Stimulated activated CD8-positive, alpha-beta memory T cell treated with anti-CD3 and anti-CD28 coated beads, Interleukin-7, amount 100 ng/mL, for 1 hour (primary cell): ENCODE data around the gene JARID2.

Experiments
- DNase-seq, 2 donors: peaks; one replicate each; pipeline ENCODE4 v3.0.0-alpha.2; 2020; ENCODE audit warnings: low read depth in 2 of 2

The JARID2 gene

DNA sequence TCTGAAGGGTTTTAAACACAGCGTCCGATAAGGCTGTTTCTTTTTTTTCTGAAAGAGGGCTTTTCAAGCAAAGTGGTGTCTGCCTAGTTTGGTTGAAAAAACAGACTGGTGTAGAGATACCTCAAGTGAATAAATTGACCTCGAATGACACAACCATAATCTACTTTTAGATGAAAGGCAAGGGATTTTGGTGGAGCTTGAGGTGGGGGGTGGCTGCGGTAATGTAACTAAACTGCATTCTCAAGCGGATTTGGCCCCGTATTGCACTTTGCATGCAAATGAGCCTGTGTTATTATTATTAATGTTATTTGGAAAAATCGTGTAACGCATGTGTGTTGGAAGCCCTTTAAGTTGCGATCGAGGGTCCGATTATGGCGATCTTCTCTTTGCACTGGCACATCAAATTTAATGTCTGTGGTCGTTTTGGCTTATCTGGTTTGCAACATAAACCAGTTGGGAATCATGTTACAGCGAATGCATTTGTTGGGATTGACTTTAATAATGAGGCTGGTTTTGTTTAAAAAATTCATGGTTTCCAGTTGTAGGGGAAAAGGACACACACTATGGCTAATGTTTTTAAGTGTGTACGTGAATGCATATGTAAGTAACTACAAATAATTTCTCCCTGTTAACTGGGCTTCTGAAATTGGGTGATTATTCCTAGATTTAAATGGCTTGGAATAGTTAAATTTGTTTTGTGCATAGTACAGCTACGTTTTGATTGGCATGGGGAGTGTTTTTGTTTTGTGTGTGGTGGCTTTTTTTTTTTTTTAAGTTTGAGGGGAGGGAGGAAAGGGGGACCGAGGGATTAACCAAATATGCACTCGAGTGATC lies 1.0 kb downstream of the JARID2 start:
- DNase-seq = no peak

DNA sequence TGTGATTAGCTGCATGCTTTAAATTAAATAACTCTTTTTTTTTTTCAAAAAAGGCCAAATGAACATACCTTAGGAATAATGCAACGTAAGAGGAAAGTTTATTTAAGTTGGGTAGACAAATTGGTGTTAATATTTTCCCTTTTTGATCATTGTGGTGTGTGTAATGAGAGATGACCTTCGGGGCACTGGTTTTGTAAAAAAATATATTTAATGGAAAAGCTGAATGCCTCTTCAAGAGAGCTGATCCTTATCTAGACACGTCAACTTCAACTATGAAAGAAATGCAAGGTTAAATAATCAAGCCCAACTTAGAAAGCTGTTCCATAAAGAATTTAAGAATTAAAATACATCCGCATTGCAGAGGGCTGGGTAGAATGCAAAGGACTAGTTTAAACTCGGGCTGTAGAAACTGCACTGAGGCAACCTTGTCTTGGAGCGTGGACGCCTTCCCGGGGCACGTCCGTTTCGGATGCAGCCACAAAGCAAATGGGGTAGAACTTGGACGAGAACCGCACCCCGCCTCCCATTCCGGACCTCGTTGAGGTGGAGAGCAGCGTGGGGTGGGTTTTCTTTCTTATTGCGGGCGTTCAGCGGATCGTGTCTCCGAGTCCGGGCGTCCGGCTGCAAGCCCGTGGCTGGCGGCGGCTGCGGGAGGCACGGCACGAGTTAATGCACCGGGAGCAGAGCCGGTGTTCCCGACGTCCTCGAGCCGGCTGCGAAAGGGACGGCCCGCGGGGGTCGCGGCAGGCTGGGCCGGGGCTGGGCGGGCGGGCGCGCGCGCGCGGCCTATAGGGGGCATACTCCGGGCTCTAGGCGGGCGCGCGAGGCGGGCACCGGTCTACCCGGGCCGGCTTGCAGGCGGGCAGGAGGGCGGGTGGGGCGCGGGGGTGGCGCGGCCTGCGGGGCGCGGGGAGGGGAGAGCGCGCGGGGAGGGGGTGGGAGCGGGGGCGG lies 1.9 kb downstream of the JARID2 start:
- peak; percentile 30 to 36 for DNase-seq

DNA sequence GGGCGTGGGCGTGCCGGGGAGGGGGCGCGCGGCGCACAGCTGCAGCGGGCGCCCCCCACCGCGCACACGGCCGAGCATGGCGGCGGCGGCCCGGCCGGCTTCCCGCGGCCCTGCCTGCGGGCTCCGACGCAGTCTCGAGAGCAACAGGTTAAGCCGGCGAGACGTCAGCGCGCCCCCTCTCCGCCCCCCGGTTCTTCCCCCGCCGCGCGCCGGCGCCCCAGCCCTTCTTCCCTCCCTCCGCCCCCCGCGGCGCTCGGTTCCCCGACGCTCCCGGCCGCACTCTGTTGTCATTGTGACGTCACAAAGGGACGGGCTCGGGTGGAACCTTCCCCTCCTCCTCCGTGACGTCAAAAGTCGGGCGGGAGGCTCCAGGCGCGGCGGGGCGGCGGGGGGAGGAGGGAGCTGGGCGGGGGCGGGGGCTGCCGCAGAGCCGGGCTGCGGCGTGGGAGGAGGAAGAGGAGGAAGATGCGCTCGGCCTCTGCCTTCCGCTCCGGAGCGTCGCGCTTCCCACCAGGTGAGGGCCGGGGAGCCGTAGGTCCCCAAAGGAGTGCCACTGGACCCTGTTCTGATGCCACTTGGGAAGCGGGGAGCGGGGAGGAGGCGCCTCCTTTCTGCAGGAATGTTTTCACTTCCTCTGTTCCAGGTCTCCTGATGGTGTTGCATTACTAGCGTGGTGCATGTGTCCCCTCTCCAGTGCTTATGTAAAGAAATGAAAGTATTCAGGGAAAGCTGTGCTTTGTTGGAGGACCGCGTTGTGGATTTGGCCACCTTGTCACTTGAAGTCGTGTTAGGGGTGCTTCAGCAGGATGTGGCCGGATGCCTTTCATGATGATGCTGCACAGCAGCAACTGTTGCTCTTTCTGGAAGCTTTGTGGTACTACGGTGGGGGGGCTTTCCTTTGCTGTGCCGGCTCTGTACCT lies 2.8 kb downstream of the JARID2 start:
- DNase-seq = peak; percentile 90 to 95

DNA sequence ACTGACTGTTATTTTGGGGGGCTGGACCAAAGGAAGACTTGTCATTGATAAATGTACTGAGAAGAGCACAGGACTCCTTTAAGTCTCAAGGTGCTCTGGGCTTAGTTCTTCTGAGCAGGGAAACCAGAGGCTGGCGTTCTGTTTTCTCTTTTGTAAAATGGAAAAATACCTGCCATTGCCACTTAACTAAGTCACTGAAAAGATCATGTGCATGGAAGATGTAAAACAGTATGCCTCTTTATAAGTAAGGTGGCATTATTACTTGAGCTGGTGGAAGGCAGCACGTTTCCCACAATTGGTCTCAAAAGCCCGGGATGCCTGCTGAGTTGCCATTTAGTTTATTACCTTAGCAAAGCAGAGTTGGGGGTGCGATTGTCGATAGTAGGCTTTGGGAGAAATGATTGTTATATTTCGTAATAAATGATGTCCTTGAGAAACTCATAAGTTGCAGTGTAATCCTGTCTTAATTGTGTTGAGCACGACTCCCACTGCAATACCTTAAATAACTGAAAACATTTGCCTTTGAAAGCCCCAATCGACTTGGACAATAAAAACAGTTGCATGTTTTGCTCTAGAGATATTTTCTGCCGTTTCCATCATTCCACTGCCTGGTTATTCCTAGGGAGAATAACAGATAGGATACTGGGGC lies 3.6 kb downstream of the JARID2 start:
- no peak for DNase-seq

DNA sequence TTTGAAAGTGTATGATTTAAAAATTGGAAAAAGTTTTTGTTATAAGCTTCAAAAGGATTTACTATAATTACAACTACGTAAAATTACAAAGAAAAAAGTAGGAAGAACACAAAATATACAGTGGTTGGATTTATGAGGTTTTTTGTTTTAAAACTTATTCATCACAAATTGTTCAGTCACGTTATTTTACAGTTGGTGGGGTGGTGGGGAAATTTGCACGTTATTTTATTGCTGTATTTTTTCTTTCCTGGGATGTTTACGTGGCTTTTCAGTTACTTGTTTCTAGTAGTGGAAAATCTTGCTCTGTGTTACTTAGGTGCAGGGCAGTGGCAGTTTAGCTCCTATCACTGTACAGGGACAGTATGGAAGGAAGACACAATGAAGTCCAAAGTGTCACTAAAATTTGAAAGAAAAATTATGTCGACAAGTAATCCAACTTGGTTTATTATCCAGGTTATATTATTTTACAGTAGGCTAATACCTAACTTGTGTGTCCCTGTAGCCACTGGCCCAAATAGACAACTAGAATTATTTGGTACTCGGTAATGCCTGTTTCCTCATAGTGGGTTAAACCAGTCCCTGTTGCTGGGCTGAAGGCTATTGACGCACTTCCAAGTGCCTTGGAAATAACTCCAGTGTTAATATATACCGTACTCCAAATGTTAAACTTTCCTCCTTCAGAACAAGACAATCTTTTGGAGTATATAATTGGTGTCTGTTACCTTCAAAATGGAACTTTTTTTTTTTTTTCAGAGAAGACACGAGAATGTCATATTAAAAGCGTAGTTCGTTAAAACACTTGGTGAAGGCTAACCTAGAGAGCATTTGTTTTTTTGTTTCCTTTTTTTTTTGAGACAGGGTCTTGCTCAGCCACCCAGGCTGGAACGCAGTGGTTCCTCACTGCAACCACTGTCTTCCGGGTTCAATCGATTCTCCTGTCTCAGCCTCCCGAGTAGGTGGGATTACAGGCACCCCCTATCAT lies 4.6 kb downstream of the JARID2 start:
- no peak for DNase-seq

DNA sequence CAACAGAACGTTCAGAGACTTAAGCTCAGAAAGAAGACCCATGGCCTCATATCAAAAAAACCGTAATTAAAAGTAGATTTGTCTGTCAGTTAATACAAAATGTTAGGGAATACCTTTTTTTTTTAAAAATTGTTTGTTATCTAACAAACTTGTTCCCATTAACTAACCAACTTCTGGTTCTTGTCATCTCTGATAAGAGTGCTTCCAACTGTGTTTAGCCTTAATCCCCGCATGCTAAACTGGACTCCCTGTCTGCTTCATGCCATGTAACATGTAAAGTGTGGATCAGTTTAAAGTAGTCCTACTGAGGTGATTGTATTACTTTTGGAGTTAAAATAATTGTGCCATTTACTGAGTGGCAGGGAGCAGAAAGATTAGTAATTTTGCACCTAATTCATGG lies 6.3 kb downstream of the JARID2 start:
- no peak for DNase-seq

DNA sequence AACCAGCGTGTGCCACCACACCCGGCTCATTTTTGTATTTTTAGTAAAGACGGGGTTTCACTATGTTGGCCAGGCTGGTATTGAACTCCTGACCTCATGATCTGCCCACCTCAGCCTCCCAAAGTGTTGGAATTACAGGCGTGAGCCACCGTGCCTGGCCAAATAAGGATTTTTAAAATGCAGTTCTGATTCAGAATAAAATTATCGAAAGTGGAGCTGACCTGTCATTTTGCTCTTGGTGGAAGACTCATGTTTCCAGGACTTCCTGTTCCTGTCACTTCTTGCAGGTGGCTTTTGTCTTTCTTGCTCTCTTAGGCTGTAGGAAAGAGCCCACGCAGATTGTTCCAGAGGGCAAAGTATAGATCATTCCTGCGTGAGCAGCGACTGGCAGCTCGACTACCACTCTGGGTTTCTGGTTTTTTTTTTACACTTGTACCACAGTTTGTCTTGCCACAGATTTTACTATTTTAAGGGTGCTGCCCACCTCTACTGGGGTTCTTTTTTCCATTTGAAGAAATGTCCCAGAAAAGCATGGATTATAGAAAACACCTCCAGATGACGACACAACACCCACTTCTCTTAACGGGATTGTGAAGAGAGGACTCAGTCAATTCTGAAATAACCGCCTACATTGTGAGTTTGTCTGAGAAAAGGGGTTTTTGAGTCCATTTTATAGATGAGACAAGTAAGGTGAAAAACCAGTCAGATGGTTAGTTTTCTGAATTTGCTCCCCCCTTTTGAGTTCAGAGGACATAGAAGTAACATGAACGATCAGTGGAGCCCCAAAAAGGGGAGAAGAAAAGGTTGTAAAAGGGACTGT lies 7.5 kb downstream of the JARID2 start:
- DNase-seq = no peak

DNA sequence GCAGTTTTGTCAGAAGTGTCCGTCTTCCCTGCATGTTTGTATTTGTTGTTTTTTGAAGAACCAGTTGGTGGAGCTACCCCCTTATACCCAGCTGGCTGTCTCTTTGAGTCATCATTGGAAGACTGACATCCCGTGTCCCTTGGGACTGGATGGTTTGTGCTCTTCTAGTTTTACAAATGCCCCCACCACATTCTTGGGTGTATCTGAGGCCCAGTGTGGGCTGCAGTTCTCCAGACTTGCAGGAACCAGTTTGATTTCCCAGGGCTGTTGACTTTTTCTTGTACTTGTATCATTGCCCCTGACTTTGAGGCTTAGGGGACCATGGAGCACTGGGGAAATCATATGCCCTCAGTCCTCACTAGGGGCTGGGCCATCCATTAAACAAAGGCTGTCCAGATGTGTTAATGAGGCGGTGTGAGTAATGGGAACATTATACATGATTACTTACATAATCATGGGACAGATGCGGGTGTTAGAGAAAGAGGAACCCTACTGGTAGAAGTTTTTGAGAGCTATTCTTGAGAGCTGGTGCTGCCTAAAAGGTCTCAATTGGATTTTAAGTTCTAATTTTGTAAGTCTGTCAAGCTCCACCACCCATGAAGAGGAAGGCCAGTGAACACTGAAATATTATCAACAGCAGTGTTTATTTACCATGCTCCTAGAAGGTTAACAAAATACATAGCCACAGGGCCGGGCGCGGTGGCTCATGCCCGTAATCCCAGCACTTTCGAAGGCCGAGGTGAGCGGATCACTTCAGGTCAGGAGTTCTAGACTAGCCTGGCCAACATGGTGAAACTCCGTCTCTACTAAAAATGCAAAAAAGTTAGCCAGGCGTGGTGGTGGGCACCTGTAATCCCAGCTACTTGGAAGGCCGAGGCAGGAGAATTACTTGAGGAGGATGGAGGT lies 8.5 kb downstream of the JARID2 start:
- DNase-seq = no peak

DNA sequence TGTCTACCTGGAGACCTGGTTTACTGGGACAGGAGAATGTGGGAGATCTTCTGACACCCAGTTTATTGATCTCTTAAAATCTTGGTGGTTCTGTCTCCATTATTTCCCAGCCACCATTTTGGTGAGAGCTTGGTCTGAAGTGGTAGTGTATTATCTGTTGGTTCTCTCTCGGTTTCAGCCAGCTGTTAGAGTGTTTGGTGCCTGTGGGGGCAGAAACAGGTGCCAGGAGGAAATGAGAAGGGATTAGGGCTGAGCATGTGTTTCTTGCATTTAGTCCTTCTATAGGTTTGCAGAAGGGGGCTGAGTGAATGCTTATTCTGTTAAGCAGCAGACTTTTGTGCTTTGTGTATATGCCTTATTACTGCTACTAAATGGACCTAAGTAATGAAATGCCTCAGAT lies 9.6 kb downstream of the JARID2 start:
- no peak for DNase-seq

DNA sequence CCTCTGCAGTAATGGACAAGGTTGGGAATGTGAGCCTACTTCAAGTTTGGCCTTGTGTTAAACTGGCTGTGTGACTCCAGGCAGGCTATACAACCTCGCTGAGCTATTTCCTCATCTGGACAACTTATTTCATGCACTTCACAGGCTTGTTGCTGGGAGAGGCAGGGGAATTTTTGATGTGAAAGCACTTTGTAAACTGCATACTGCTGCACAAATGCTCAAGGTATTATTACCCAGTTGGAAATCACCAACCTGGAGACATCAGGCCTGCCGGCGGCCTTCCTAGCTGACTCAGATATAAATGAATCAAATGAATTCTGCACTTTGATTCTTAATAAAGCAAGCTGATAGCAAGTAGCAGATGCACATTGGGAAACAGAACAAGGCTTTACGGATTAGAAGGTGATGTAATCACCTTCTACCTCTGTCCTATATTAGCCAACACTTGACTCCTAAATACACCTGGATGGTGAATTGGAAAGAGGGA lies 10.1 kb downstream of the JARID2 start:
- DNase-seq = no peak

DNA sequence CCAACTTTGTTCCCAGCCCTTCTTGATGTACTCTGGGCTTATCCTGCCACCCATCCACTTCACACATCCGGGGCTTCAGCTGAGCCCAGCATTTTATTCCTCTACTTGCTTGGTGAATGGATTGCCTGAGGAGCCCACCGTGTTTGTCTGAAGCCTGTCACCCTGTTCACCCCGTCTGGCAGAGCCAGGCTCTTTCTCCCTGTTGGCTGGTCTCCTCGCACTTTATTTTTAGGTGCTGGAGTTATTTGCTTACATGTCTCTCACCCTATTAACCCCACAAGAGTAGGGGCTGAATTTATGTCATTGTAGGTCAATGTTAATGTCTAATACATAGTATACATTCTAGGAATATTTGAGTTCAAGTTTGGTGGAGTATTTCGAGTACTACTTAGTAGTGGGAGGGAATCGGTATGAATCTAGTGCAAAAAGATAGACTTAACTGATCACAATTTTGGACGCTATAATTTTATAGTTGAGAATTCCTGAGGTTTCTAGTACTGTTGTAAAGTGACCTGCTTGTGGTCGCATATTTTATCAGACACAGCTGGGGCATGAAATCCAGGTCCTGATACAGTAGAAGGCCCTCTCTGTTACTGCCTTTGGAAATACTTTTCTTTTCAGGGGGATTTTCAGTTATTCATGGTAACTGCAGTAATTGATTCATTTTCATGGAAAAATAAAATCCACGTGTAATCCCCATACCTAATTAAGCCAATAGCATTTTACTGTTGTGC lies 10.8 kb downstream of the JARID2 start:
- DNase-seq = no peak

DNA sequence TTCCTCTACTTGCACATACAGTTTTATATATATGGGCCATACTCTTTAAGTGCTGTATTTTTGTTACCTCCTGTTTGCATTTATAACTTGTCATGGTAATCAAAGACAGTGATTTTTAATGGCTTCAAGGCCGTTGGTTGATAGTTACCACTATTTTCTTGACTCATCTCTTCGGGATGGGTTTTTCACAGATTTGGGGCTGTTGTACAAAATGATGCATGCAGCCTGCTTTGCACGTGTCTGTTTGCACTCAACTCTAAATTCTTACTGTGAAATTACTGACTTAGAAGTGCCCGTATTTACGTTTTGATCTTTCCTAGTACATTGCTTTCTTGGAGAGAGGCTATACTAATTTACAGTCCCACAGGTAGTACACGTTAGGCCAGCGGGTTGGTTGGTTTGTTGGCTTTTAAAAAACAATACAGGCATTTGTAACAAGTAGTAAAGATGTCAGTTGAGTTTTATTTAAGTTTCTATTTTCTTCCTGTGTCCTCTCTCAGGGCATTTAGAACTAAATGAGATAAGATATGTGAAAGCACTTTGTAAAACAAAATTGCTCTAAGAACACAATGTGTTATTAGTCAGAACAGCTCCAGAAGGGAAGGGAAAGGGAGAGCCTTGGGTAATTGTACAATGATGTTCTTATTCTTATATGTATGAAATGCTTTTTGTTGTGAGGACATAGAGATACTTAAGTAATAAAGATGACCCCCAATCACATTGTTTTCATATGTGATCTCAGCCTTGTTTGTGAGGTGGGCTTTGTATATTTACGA lies 11.7 kb downstream of the JARID2 start:
- DNase-seq = no peak

DNA sequence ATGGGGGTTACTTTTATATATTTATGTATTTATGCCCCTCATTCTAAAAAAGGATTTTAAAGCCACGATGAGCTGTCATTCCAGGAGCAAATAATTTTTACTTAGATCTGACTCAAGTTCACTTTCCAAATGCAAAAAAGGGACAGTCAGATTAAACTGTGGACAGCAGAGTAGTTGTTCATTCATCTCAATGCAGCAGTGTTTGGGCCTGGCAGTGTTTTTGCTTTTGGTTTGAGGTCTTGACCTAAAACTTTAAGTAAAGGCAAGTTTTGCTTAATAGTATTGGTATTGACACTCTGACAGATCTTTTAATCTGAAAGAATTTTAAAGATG lies 13.9 kb downstream of the JARID2 start:
- DNase-seq = no peak

DNA sequence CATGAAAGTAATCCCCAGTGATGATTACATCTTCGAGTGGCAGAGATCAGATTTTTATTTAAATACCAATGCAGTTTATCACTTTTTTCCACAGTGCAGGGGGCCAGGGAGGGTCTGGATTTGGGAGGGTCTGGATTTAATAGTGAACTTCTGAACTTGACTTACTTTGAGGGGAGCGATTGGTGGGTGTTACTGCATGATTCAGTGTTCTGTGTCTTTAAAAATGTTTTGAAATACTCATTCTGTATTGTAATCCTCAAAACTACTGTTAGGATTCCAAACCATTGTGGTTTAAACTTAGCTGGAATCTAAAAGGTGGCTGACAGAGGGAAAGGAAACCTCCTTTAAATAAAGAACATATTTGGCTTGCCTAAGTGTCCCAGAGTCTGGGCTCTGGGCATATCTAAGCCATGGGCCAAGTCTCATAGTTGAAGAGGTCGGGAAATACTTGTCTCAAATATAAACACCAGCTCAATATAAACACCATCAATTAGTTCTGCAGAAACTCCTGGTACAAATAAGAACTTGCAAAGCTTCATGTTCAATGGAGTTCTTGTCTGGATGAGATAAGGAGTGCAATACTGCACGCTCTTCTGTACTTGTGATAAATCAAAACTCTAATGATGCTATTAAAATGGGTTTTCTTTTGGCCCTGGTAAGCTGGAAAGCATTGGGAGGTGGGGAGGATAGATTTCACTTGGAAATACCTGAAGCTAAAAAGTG lies 14.4 kb downstream of the JARID2 start:
- DNase-seq = no peak

DNA sequence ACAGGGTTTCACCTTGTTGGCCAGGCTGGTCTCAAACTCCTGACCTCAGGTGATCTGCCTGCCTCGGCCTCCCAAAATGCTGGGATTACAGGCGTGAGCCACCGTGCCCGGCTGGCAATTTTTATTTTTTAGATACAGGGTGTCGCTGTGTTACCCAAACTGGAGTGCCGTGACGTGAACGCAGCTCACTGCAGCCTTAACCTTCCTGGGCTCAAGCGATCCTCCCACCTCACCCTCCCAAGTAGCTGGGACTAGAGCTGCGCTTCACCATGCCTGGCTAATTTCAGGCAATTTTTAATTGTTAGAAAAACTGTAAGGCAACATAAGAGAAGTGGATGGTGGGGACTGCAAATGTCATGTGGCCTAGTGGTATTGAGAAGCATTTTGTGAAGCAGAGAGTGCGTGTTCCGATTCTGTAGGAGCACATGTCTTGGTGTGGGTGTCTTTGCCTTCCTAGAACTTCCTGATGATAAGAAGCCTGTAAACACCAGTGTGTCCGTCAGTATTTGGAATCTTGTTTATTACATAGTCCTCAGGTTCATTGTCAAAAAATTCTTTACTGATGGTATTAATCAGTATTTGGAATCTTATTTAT lies 18.0 kb downstream of the JARID2 start:
- no peak for DNase-seq
